ENCODE data around the gene PRSS38. TPM values are rescaled to one million over a fixed set of nuclear protein-coding genes. Genes with fewer than 3 reads are reported as not detected.

The PRSS38 gene
- polyA plus RNA-seq, 2 of the 4 experiments (the other 2 are of a cell fraction): not detected

- Histone ChIP-seq H3K9me3 (no peaks in the 10 kb centered on the region), H3K4me1 (no peaks in the 10 kb centered on the region), H3K27ac (no peak overlapping the region), H3K4me2 (no peak overlapping the region), H3K4me3 (no peak overlapping the region)
- POLR2A ChIA-PET: no interaction called here
- FAIRE-seq: no peak
- TF ChIP-seq MAFK (IDR thresholded peaks at IDR 0.05; ENCODE audit: partially characterized antibody) (no peak), NFE2L2 (conservative IDR thresholded peaks at IDR 0.05; ENCODE audit: low read length) (no peak), HMGXB4 (CRISPR knock-in tag; IDR thresholded peaks at IDR 0.05; ENCODE audit: borderline replicate concordance) (no peak), SMC3 (IDR thresholded peaks at IDR 0.05) (no peak), POLR2AphosphoS2 (conservative IDR thresholded peaks at IDR 0.05; ENCODE audit: low read length) (no peak)
- CTCF ChIA-PET: interaction anchor here (1.2 kb wide), 2 partner anchors 90 to 94 kb away, joined by 3 read pairs; no protein-coding TSS in a partner anchor
- DNase-seq (ENCODE audit: low read depth in 1 of 2, low spot score in 1 of 2): no peak
- 60% methylated on average over 7 of the region's 7 CpGs for WGBS (ENCODE audit: missing lambda C conversion rate)
- ATAC-seq: no peak
Measured at GRCh38 chr1:227856147-227856858, 40.8 kb downstream of the PRSS38 start.

DNA sequence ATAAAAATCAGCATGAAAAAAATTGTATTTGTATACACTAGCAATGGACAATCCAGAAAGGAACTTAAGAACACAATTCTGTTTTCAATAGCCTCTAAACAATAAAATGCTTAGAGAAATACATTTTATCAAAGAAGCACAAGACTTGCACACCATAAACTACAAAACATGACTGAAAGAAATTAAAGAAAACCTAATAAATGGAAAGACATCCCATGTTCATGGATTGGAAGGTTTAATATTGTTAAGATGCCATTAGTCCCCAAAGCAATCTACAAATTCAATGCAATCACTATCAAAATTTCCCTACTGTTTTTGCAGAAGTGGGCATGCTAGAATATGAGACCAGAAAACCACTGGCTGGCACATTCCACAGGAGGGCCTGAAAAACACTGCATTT, 49.4 kb downstream of the PRSS38 start:
- TF ChIP-seq HES2 (IDR thresholded peaks at IDR 0.05): no peak
- no peak for TF ChIP-seq ZSCAN20 (CRISPR knock-in tag; IDR thresholded peaks at IDR 0.05)
- TF ChIP-seq ZC3H11A (IDR thresholded peaks at IDR 0.05): no peak
- Histone ChIP-seq H3K27ac (no peak overlapping the region), H3K4me1 (no peaks in the 10 kb centered on the region), H3K4me2 (no peak overlapping the region), H3K9me3 (peaks cover 10% of the 10 kb centered on the region), H3K4me3 (no peak overlapping the region)
- POLR2A ChIA-PET: no interaction called here
- DNase-seq (ENCODE audit: low read depth in 1 of 2, low spot score in 1 of 2) (no peak), ATAC-seq (no peak), FAIRE-seq (no peak)
- CTCF ChIA-PET: no interaction called here

DNA sequence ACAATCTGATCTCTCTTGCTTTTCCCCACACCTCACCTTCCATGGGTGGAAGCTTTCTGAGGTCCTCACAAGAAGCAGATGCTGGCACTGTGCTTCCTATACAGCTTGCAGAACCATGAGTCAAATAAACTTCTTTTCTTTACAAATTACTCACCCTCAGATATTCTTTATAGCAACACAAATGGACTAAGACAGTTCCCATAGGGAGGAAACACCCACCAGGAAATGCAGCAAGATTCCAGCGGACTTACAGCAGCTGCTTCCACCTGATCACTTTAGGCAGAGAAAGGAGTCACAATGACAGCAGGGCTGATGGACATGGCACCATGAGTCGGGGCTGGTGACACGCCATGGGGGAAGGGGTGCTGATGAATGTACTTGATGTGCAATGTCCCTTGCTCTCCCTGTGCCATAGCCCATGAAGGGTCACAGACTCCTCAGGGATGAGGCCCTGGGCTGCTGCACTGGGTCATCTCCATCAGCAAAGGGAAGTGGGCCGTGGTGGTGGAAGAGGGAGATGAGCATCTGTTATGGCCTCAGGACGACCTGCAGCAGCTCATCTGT, 53.9 kb downstream of the PRSS38 start:
- no peak for TF ChIP-seq REST (IDR thresholded peaks at IDR 0.05)
- TF ChIP-seq, protein P1, sequence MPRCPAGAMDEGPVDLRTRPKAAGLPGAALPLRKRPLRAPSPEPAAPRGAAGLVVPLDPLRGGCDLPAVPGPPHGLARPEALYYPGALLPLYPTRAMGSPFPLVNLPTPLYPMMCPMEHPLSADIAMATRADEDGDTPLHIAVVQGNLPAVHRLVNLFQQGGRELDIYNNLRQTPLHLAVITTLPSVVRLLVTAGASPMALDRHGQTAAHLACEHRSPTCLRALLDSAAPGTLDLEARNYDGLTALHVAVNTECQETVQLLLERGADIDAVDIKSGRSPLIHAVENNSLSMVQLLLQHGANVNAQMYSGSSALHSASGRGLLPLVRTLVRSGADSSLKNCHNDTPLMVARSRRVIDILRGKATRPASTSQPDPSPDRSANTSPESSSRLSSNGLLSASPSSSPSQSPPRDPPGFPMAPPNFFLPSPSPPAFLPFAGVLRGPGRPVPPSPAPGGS (IDR thresholded peaks at IDR 0.05): no peak
- TF ChIP-seq RNF2 (IDR thresholded peaks at IDR 0.05; ENCODE audit: borderline replicate concordance, low read depth): no peak
- no peak for TF ChIP-seq GATA3 (IDR thresholded peaks at IDR 0.05; ENCODE audit: borderline replicate concordance)
- TF ChIP-seq, protein P2, sequence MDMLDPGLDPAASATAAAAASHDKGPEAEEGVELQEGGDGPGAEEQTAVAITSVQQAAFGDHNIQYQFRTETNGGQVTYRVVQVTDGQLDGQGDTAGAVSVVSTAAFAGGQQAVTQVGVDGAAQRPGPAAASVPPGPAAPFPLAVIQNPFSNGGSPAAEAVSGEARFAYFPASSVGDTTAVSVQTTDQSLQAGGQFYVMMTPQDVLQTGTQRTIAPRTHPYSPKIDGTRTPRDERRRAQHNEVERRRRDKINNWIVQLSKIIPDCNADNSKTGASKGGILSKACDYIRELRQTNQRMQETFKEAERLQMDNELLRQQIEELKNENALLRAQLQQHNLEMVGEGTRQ (IDR thresholded peaks at IDR 0.05): no peak
- TF ChIP-seq CHD4 (IDR thresholded peaks at IDR 0.05; ENCODE audit: borderline replicate concordance): no peak
- no peak for TF ChIP-seq HES2 (IDR thresholded peaks at IDR 0.05)
- no peak for TF ChIP-seq NPAS2 (CRISPR knock-in tag; IDR thresholded peaks at IDR 0.05; ENCODE audit: borderline replicate concordance)
- TF ChIP-seq MAZ (IDR thresholded peaks at IDR 0.05; ENCODE audit: borderline replicate concordance, low read depth, low read length): no peak
- TF ChIP-seq CHD2 (IDR thresholded peaks at IDR 0.05; ENCODE audit: low read length, partially characterized antibody): no peak
- TF ChIP-seq TP53 (CRISPR knock-in tag; IDR thresholded peaks at IDR 0.05): no peak
- TF ChIP-seq BHLHE40 (IDR thresholded peaks at IDR 0.05; ENCODE audit: low read depth, low read length): no peak
- no peak for TF ChIP-seq ZSCAN20 (CRISPR knock-in tag; IDR thresholded peaks at IDR 0.05)
- TF ChIP-seq ZNF302 (CRISPR knock-in tag; IDR thresholded peaks at IDR 0.05): no peak
- TF ChIP-seq FOSB (CRISPR knock-in tag; IDR thresholded peaks at IDR 0.05): no peak
- Histone ChIP-seq H3K27ac (no peak overlapping the region), H3K4me3 (no peak overlapping the region), H3K4me1 (no peaks in the 10 kb centered on the region), H3K9me3 (peaks cover 8% of the 10 kb centered on the region), H3K4me2 (no peak overlapping the region)
- FAIRE-seq (no peak), DNase-seq (ENCODE audit: low read depth in 1 of 2, low spot score in 1 of 2) (no peak), ATAC-seq (no peak)
- WGBS (ENCODE audit: missing lambda C conversion rate): 18% methylated on average over 5 of the region's 5 CpGs
- CTCF ChIA-PET: no interaction called here
- POLR2A ChIA-PET: no interaction called here
